Ishikawa (cell line): ENCODE results near the gene ZNF641.

Experiments
- CEBPB ChIP-seq: IDR thresholded peaks from 2 replicates; pipeline ENCODE4 v1.6.1; 2012
- EGR1 ChIP-seq: IDR thresholded peaks from 2 replicates; pipeline ENCODE4 v1.6.1; 2012
- EP300 ChIP-seq: IDR thresholded peaks from 2 replicates; pipeline ENCODE4 v1.6.1; 2012; ENCODE audit warnings: borderline replicate concordance
- FOXM1 ChIP-seq: IDR thresholded peaks from 2 replicates; pipeline ENCODE4 v1.6.1; 2012; ENCODE audit warnings: low read depth, borderline replicate concordance
- MAX ChIP-seq: IDR thresholded peaks from 2 replicates; pipeline ENCODE4 v1.6.1; 2012
- NFIC ChIP-seq: IDR thresholded peaks from 2 replicates; pipeline ENCODE4 v1.6.1; 2012
- RAD21 ChIP-seq: IDR thresholded peaks from 2 replicates; pipeline ENCODE4 v1.6.1; 2012; ENCODE audit warnings: low read depth
- REST ChIP-seq: IDR thresholded peaks from 2 replicates; pipeline ENCODE4 v1.6.1; 2012; ENCODE audit warnings: low read depth, mild to moderate bottlenecking
- TAF1 ChIP-seq: IDR thresholded peaks from 2 replicates; pipeline ENCODE4 v1.6.1; 2012; ENCODE audit warnings: low read depth, mild to moderate bottlenecking
- TCF12 ChIP-seq: IDR thresholded peaks from 2 replicates; pipeline ENCODE4 v1.6.1; 2012; ENCODE audit warnings: low read depth
- TEAD4 ChIP-seq: IDR thresholded peaks from 2 replicates; pipeline ENCODE4 v1.6.1; 2012
- USF1 ChIP-seq: IDR thresholded peaks from 2 replicates; pipeline ENCODE4 v1.6.1; 2012
- YY1 ChIP-seq: IDR thresholded peaks from 2 replicates; pipeline ENCODE4 v1.6.1; 2012; ENCODE audit warnings: low read depth
- ZBTB7A ChIP-seq: IDR thresholded peaks from 2 replicates; pipeline ENCODE4 v1.6.1; 2012; ENCODE audit warnings: low read depth

The ZNF641 gene

GRCh38 chr12:48302161-48302911, 48.4 kb downstream of the ZNF641 start:
- TF ChIP-seq REST: no peak
- no peak for TF ChIP-seq TAF1
- no peak for TF ChIP-seq MAX
- no peak for TF ChIP-seq TCF12
- TF ChIP-seq RAD21: no peak
- TF ChIP-seq USF1: no peak
- no peak for TF ChIP-seq EGR1
- TF ChIP-seq ZBTB7A: no peak

GRCh38 chr12:48300774-48301173, 49.9 kb downstream of the ZNF641 start:
- TF ChIP-seq ZBTB7A (no peak), TCF12 (no peak), FOXM1 (no peak), NFIC (no peak), YY1 (no peak), USF1 (no peak), TAF1 (no peak)

- TF ChIP-seq USF1 (no peak), CEBPB (no peak), YY1 (no peak), TCF12 (no peak), EP300 (no peak), FOXM1 (no peak), ZBTB7A (no peak), TAF1 (no peak), MAX (no peak), TEAD4 (no peak)
Observed at GRCh38 chr12:48296586-48297282, 54.0 kb downstream of the ZNF641 start.

GRCh38 chr12:48292040-48292439, 58.7 kb downstream of the ZNF641 start:
- no peak for TF ChIP-seq USF1
- TF ChIP-seq TAF1: no peak
- TF ChIP-seq CEBPB: no peak
- no peak for TF ChIP-seq RAD21
- no peak for TF ChIP-seq FOXM1
- TF ChIP-seq MAX: no peak

- TF ChIP-seq EP300 (no peak), MAX (no peak), TEAD4 (no peak), USF1 (no peak), REST (no peak)
Observed at GRCh38 chr12:48291511-48291910, 59.2 kb downstream of the ZNF641 start.
